Smooth muscle cell (in vitro differentiated cells): ENCODE data around the gene TMED9. TPM values are rescaled to one million over a fixed set of nuclear protein-coding genes. Genes with fewer than 3 reads are reported as not detected.

Experiments
- DNase-seq: peaks from one replicate; lab custom pipeline; 2025; ENCODE audit not compliant: unreplicated experiment; lab: John Stamatoyannopoulos, UW
- H2AFZ ChIP-seq: fragments of 200-600 bp; sonication (generic); 2 replicates; pipeline ENCODE4 v1.6.0; 2016; ENCODE audit warnings: antibody characterized with exemption, low read depth, mild to moderate bottlenecking
- H3F3A ChIP-seq: fragments of 200-600 bp; sonication (generic); 2 replicates; pipeline ENCODE4 v1.6.0; 2017; ENCODE audit warnings: antibody characterized with exemption, low read depth
- H3K27ac ChIP-seq: fragments of 200-600 bp; sonication (generic); 2 replicates; pipeline ENCODE4 v1.5.1; 2016; ENCODE audit warnings: low read depth, mild to moderate bottlenecking
- H3K27me3 ChIP-seq: fragments of 200-600 bp; sonication (generic); 2 replicates; pipeline ENCODE4 v1.6.1; 2016; ENCODE audit warnings: low read depth, mild to moderate bottlenecking
- H3K36me3 ChIP-seq: fragments of 200-600 bp; sonication (generic); 2 replicates; pipeline ENCODE4 v1.5.1; 2016; ENCODE audit warnings: low read depth
- H3K4me1 ChIP-seq: fragments of 200-600 bp; sonication (generic); 2 replicates; pipeline ENCODE4 v1.5.1; 2016; ENCODE audit warnings: low read depth
- H3K4me2 ChIP-seq: fragments of 200-600 bp; sonication (generic); 2 replicates; pipeline ENCODE4 v1.6.0; 2016; ENCODE audit warnings: mild to moderate bottlenecking
- H3K4me3 ChIP-seq: fragments of 200-600 bp; sonication (generic); 2 replicates; pipeline ENCODE4 v1.5.1; 2016; ENCODE audit warnings: mild to moderate bottlenecking
- H3K79me2 ChIP-seq: fragments of 200-600 bp; sonication (generic); 2 replicates; pipeline ENCODE4 v1.6.0; 2016; ENCODE audit warnings: low read depth, mild to moderate bottlenecking
- H3K9ac ChIP-seq: fragments of 200-600 bp; sonication (generic); 2 replicates; pipeline ENCODE4 v1.6.0; 2016; ENCODE audit warnings: low read depth
- H3K9me3 ChIP-seq: fragments of 200-600 bp; sonication (generic); replicated peaks from 2 replicates; pipeline ENCODE4 v1.5.1; 2016; ENCODE audit warnings: low read depth
- H4K20me1 ChIP-seq: fragments of 200-600 bp; sonication (generic); 2 replicates; pipeline ENCODE4 v1.6.0; 2016; ENCODE audit warnings: low read depth
- WGBS: methylation state at CpG from one replicate; pipeline ENCODE4 v1.1.7; 2016; ENCODE audit warnings: low lambda C conversion rate; 5-methylcytosine and 5-hydroxymethylcytosine counted together
- polyA plus RNA-seq: library from polyadenylated mRNA; unstranded; fragments of >200 nt; fragmentation: Nextera tagmentation; extraction: Ambion mirVana; gene quantifications from 2 replicates; pipeline ENCODE4 v1.2.1, GENCODE V29; 2016
- total RNA-seq: library from RNA; depleted of rRNA; stranded (reverse); fragments of >200 nt; gene quantifications from 2 replicates; pipeline ENCODE4 v1.2.3, GENCODE V29; 2014
- TF ChIP-seq, protein P1 (sequence below): fragments of 200-600 bp; sonication (generic); IDR thresholded peaks from 2 replicates; pipeline ENCODE4 v1.5.1; 2017; ENCODE audit warnings: borderline replicate concordance, mild to moderate bottlenecking, antibody characterized with exemption; ENCODE audit not compliant: insufficient read depth, poor library complexity, severe bottlenecking

TMED9 gene
- total and polyA plus RNA-seq, 2 experiments from 2014 or later, result 224 to 662 TPM

DNA sequence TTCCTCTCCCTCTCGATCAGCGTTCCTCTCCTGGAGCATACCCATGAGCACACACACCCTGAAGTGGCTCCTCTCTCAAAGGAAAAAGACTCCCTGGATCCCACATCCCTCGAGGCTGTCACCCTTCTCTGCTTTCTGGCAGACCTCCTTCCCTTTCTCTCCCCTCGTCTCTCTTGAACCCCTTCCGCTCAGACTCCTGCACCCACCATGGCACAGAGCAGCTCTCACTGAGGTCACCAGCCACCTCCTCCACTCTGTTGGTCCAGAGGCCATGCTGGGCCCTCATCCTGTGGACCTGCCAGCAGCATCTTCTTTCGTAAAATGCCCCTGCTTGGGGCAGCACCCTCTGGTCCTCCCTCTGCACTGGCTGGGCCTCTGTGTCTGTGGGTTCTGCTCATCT lies 13.7 kb downstream of the TMED9 start:
- no peaks in the 10 kb centered on the region for H3F3A ChIP-seq

DNA sequence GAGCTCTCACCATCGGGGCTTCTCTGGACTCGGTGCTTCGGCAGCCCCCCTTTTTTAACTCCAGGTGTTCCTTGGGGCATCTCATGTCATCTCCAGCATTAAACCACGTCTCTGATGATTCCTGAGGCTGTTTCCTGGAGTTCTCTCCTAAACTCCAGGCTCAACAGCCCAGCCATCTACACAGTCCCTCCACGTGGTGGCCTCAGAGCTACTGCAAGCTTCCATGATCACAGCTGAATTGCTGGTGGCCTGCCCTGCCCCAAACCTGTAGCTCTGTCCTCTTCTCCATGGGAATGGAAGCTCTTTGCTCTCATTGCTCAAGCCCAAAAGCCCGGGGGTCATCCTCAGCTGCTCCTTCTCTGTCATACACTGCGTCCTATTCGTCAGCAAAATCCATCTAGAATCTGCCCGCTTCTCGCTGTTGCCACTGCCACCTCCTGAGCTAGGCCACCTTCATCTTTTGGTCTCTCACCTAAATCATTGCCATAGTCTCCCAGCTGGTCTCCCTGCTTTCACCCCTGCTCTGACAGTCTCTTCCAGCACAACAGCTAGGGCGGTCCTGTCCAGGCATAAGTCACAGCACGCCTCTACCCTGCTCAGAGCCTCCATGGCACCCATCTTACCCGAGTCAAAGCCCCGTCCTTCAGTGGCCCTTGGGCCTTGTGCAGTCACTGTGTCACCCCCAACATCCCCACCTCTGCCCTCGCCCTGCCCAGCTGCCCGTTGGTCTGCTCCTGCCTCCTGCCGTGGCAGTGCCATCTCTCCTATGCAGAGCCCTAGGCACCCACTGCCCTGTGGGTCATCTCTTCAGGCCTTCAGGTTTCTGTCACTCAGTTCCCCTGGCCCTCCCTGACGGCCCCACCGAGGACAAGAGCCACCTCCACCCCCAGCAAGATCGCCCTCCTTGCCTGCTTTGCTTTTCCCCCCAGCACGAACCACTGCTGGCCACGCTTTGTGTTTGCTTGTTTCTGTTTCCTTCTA lies 14.4 kb downstream of the TMED9 start:
- Histone ChIP-seq H3K4me1 (no peaks in the 10 kb centered on the region), H3K9me3 (no peaks in the 10 kb centered on the region), H2AFZ (no peak overlapping the region), H3K27ac (no peak overlapping the region), H3K27me3 (no peaks in the 10 kb centered on the region), H3K9ac (no peak overlapping the region), H3K4me3 (no peak overlapping the region), H3K4me2 (no peak overlapping the region), H3F3A (no peaks in the 10 kb centered on the region), H3K79me2 (peaks cover 5% of the 10 kb centered on the region), H3K36me3 (no peaks in the 10 kb centered on the region), H4K20me1 (peaks cover 13% of the 10 kb centered on the region)
- TF ChIP-seq, protein P1, sequence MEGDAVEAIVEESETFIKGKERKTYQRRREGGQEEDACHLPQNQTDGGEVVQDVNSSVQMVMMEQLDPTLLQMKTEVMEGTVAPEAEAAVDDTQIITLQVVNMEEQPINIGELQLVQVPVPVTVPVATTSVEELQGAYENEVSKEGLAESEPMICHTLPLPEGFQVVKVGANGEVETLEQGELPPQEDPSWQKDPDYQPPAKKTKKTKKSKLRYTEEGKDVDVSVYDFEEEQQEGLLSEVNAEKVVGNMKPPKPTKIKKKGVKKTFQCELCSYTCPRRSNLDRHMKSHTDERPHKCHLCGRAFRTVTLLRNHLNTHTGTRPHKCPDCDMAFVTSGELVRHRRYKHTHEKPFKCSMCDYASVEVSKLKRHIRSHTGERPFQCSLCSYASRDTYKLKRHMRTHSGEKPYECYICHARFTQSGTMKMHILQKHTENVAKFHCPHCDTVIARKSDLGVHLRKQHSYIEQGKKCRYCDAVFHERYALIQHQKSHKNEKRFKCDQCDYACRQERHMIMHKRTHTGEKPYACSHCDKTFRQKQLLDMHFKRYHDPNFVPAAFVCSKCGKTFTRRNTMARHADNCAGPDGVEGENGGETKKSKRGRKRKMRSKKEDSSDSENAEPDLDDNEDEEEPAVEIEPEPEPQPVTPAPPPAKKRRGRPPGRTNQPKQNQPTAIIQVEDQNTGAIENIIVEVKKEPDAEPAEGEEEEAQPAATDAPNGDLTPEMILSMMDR, result no peak
- 94% methylated on average over 22 of the region's 22 CpGs for WGBS
- DNase-seq, result no peak

More for the DNA sequence above, 13.7 kb downstream of the TMED9 start:
- no peak overlapping the region for H3K4me2 ChIP-seq
- peaks cover 13% of the 10 kb centered on the region for H4K20me1 ChIP-seq
- no peak overlapping the region for H2AFZ ChIP-seq
- no peaks in the 10 kb centered on the region for H3K36me3 ChIP-seq
- WGBS, result 95% methylated on average over 6 of the region's 6 CpGs
- peaks cover 11% of the 10 kb centered on the region for H3K79me2 ChIP-seq
- H3K4me3 ChIP-seq, result no peak overlapping the region
- H3K9ac ChIP-seq, result no peak overlapping the region
- H3K9me3 ChIP-seq, result no peaks in the 10 kb centered on the region
- no peak for DNase-seq
- TF ChIP-seq, protein P1, result no peak
- H3K27ac ChIP-seq, result no peak overlapping the region
- H3K4me1 ChIP-seq, result peaks cover 4% of the 10 kb centered on the region
- H3K27me3 ChIP-seq, result no peaks in the 10 kb centered on the region

DNA sequence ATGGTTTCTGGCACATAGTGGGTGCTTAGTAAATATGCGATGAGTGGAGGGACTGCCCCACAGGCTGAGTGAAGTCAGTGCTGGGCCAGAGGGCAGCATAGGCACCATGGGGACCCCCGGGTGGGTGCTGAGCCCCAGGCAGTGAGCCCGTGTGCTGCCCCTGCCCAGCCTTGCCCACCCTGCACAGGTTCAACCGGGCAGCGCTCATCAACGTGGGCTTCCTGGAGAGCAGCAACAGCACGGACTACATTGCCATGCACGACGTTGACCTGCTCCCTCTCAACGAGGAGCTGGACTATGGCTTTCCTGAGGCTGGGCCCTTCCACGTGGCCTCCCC lies 15.1 kb downstream of the TMED9 start:
- Histone ChIP-seq H3K27ac (no peak overlapping the region), H4K20me1 (peaks cover 13% of the 10 kb centered on the region), H3K36me3 (no peaks in the 10 kb centered on the region), H3K79me2 (no peaks in the 10 kb centered on the region), H3K9ac (no peak overlapping the region), H3K4me3 (no peak overlapping the region), H3K9me3 (no peaks in the 10 kb centered on the region), H3F3A (no peaks in the 10 kb centered on the region), H3K4me1 (no peaks in the 10 kb centered on the region), H3K4me2 (no peak overlapping the region), H3K27me3 (no peaks in the 10 kb centered on the region), H2AFZ (no peak overlapping the region)
- DNase-seq, result no peak
- 74% methylated on average over 11 of the region's 11 CpGs for WGBS
- TF ChIP-seq, protein P1, result no peak
